BE2C (cell line): ENCODE results near the gene ALKBH7.

Experiments used
- DNase-seq: peaks from one replicate; pipeline ENCODE4 v3.0.0-alpha.2; 2020
- H3K27me3 ChIP-seq: fragments of 250-450 bp; sonication (Bioruptor Pico); 2 replicates; pipeline ENCODE4 v1.5.1; 2020; ENCODE audit warnings: mild to moderate bottlenecking
- H3K36me3 ChIP-seq: fragments of 250-450 bp; sonication (Bioruptor Pico); 2 replicates; pipeline ENCODE4 v1.5.1; 2020; ENCODE audit warnings: mild to moderate bottlenecking
- H3K4me1 ChIP-seq: fragments of 250-450 bp; sonication (Bioruptor Pico); 2 replicates; pipeline ENCODE4 v1.5.1; 2020
- H3K4me3 ChIP-seq: 2 replicates; pipeline ENCODE4 v1.5.1; 2011; ENCODE audit warnings: low read depth, low read length
- H3K9me3 ChIP-seq: fragments of 250-450 bp; sonication (Bioruptor Pico); 2 replicates; pipeline ENCODE4 v1.5.1; 2020
- TF ChIP-seq, protein P1 (sequence below): IDR thresholded peaks from 2 replicates; pipeline ENCODE4 v1.5.1; 2012; ENCODE audit warnings: mild to moderate bottlenecking, low read depth, low read length

Gene ALKBH7

GRCh38 chr19:6414793-6415590 lies 42.4 kb downstream of the ALKBH7 start:
- Histone ChIP-seq H3K27me3 (no peaks in the 10 kb centered on the region), H3K9me3 (no peaks in the 10 kb centered on the region), H3K4me1 (no peaks in the 10 kb centered on the region), H3K36me3 (peaks cover 65% of the 10 kb centered on the region), H3K4me3 (no peak overlapping the region)
- TF ChIP-seq, protein P1, sequence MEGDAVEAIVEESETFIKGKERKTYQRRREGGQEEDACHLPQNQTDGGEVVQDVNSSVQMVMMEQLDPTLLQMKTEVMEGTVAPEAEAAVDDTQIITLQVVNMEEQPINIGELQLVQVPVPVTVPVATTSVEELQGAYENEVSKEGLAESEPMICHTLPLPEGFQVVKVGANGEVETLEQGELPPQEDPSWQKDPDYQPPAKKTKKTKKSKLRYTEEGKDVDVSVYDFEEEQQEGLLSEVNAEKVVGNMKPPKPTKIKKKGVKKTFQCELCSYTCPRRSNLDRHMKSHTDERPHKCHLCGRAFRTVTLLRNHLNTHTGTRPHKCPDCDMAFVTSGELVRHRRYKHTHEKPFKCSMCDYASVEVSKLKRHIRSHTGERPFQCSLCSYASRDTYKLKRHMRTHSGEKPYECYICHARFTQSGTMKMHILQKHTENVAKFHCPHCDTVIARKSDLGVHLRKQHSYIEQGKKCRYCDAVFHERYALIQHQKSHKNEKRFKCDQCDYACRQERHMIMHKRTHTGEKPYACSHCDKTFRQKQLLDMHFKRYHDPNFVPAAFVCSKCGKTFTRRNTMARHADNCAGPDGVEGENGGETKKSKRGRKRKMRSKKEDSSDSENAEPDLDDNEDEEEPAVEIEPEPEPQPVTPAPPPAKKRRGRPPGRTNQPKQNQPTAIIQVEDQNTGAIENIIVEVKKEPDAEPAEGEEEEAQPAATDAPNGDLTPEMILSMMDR = 0 out of 2 replicates have a peak, but pooled peaks have one; percentile 3
- DNase-seq = no peak

GRCh38 chr19:6415591-6416190 lies 43.1 kb downstream of the ALKBH7 start:
- H3K9me3 ChIP-seq = no peaks in the 10 kb centered on the region
- H3K36me3 ChIP-seq = peaks cover 72% of the 10 kb centered on the region
- no peaks in the 10 kb centered on the region for H3K4me1 ChIP-seq
- DNase-seq = no peak
- TF ChIP-seq, protein P1 = no peak
- no peaks in the 10 kb centered on the region for H3K27me3 ChIP-seq
- no peak overlapping the region for H3K4me3 ChIP-seq

DNA sequence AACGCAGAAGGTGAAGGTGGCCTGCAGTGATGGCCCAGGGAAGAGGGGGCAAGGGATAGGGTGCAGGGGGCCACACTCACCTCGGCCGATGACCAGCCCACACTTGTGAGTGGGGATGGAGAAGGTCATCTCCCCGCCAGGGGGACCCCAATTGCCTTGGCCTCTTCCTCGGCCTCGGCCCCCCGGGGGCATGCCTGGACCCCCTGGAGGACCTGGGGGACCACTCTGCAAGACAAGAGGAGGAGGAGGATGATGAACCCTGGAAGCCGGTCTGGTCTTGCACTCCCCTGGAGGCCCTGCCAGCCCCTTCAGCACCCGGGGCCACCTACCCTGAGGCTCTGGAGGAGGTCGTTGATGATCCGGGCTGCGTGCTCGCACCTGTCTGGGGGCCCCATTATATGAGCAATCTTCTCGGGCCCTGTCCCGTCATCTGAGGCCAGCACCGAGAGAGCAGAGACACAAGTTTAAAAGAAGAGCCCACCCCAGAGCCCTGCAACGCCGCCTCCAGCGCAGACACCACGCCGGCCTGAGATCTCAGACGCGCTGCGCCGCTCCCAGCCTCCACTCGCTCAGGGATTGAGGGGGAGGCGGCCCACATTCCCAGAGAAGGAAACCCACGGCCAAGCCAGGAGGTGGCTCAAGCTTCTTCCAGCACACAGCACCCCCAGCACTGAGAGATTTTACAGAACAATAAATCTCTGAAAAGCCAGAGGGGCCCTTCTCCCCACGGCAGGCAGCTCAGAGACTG lies 44.2 kb downstream of the ALKBH7 start:
- Histone ChIP-seq H3K36me3 (peaks cover 84% of the 10 kb centered on the region), H3K9me3 (no peaks in the 10 kb centered on the region), H3K4me1 (no peaks in the 10 kb centered on the region), H3K4me3 (no peak overlapping the region), H3K27me3 (no peaks in the 10 kb centered on the region)
- TF ChIP-seq, protein P1 = no peak
- DNase-seq = no peak

- Histone ChIP-seq H3K36me3 (peaks cover 88% of the 10 kb centered on the region), H3K9me3 (no peaks in the 10 kb centered on the region), H3K4me1 (no peaks in the 10 kb centered on the region), H3K4me3 (no peak overlapping the region), H3K27me3 (no peaks in the 10 kb centered on the region)
- TF ChIP-seq, protein P1 = peak; percentile 30; the same call in 1 of the 2 replicates
- peak; percentile 47 for DNase-seq
Observed at GRCh38 chr19:6417713-6418561, 45.3 kb downstream of the ALKBH7 start.

DNA sequence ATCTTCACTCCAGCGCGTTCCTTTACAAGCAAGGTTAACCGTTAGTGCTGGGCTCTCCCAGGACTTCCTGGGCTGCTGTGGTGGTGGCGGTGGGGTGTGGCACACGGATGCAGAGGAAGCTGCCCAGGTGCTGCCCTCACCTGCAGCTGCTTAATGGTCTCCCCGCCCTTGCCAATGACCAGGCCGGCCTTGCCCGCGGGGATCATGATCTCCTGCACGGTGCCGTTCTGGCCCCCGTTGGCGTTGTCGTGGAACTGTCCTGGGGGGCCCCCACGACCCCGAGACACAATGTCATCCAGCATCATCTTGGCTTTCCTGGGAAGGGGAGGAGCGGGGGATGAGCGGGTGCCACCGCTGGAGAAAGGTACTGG lies 46.0 kb downstream of the ALKBH7 start:
- H3K4me3 ChIP-seq = no peak overlapping the region
- H3K4me1 ChIP-seq = no peaks in the 10 kb centered on the region
- TF ChIP-seq, protein P1 = no peak
- H3K36me3 ChIP-seq = peaks cover 89% of the 10 kb centered on the region
- no peak for DNase-seq
- no peaks in the 10 kb centered on the region for H3K27me3 ChIP-seq
- no peaks in the 10 kb centered on the region for H3K9me3 ChIP-seq
